ENCODE results near the gene ALDH9A1.

GRCh38 chr1:165734906-165735305, 36.5 kb upstream of the ALDH9A1 start:
- no peak for TF ChIP-seq ELK1 (IDR thresholded peaks at IDR 0.05; ENCODE audit: borderline replicate concordance, low read depth, low read length)
- TF ChIP-seq CTCF (conservative IDR thresholded peaks at IDR 0.05; ENCODE audit: low read depth, low read length): no peak
- no peak for TF ChIP-seq USF2 (IDR thresholded peaks at IDR 0.05; ENCODE audit: low read depth, low read length)
- TF ChIP-seq POLR2A (IDR thresholded peaks at IDR 0.05; ENCODE audit: low read depth, low read length): no peak
- no peak for TF ChIP-seq CHD1 (IDR thresholded peaks at IDR 0.05; ENCODE audit: low read depth, low read length)
- TF ChIP-seq BHLHE40 (IDR thresholded peaks at IDR 0.05; ENCODE audit: low read depth, low read length): no peak
- TF ChIP-seq SMC3 (IDR thresholded peaks at IDR 0.05; ENCODE audit: low read depth, low read length): no peak
